SHP77 treated with DMSO at 0.1 percent for 48 hours (cell line): ENCODE results near the gene UTF1.
"Not testable (repeated sequence)": the region's sequence is repeated elsewhere in the genome, so short reads cannot be mapped to it uniquely, and the experiment has no call there.

Experiments used
- DNase-seq: peaks from one replicate; lab custom pipeline; 2025; lab: John Stamatoyannopoulos, UW

The UTF1 gene

GRCh38 chr10:133265052-133265451 lies 35.0 kb downstream of the UTF1 start:
- DNase-seq = not testable (repeated sequence)

- no peak for DNase-seq
Measured at GRCh38 chr10:133266056-133266795, 36.2 kb downstream of the UTF1 start.

GRCh38 chr10:133267293-133267692 lies 37.3 kb downstream of the UTF1 start:
- DNase-seq = no peak

GRCh38 chr10:133267829-133268228 lies 37.8 kb downstream of the UTF1 start:
- DNase-seq = no peak

- no peak for DNase-seq
Measured at GRCh38 chr10:133268532-133268931, 38.5 kb downstream of the UTF1 start.

GRCh38 chr10:133269367-133269766 lies 39.4 kb downstream of the UTF1 start:
- no peak for DNase-seq

GRCh38 chr10:133270204-133270603 lies 40.2 kb downstream of the UTF1 start:
- no peak for DNase-seq

GRCh38 chr10:133270773-133271297 lies 40.8 kb downstream of the UTF1 start:
- DNase-seq = no peak

GRCh38 chr10:133271521-133272300 lies 41.7 kb downstream of the UTF1 start:
- no peak for DNase-seq

GRCh38 chr10:133272301-133272963 lies 42.4 kb downstream of the UTF1 start:
- DNase-seq = no peak

- DNase-seq = no peak
Measured at GRCh38 chr10:133272964-133273420, 43.0 kb downstream of the UTF1 start.

- DNase-seq = no peak
Measured at GRCh38 chr10:133273534-133274143, 43.6 kb downstream of the UTF1 start.

GRCh38 chr10:133274751-133275683 lies 45.0 kb downstream of the UTF1 start:
- no peak for DNase-seq

GRCh38 chr10:133275684-133276092 lies 45.7 kb downstream of the UTF1 start:
- no peak for DNase-seq

GRCh38 chr10:133276100-133276434 lies 46.0 kb downstream of the UTF1 start:
- DNase-seq = no peak

- no peak for DNase-seq
Measured at GRCh38 chr10:133276435-133277201, 46.6 kb downstream of the UTF1 start, which contains the start of gene ADAM8. Gene ADAM8 (minus strand): TSS chr10:133276868. CDS start chr10:133276817, 51 bp downstream.

GRCh38 chr10:133277277-133277992 lies 47.4 kb downstream of the UTF1 start:
- DNase-seq = no peak

- DNase-seq = no peak
Measured at GRCh38 chr10:133277993-133278576, 48.1 kb downstream of the UTF1 start.
